IMR-90 (cell line): ENCODE measurements around the gene MRPL11. TPM values are rescaled to one million over a fixed set of nuclear protein-coding genes. Genes with fewer than 3 reads are reported as not detected.
A peak's percentile ranks its signal among the peaks of the same experiment; 100 is the strongest.

Source experiments
- ATAC-seq: fragments of 200-7000 bp; cut with Tn5 transposase; 2 replicates; pipeline ENCODE4 v1.9.1; 2020; ENCODE audit warnings: low read depth, mild to moderate bottlenecking, moderate library complexity
- BruUV-seq: library from RNA; stranded (reverse); fragments of 400-500 nt; replicated peaks from 2 replicates; lab custom pipeline; 2021; lab: Mats Ljungman, UMichigan
- CTCF ChIA-PET: fragments of 300-600 bp; formaldehyde crosslinking; extraction: SDS; loops from one replicate; lab custom pipeline; 2021; ENCODE audit warnings: antibody characterized with exemption; lab: Yijun Ruan, JAX
- POLR2A ChIA-PET: fragments of 300-600 bp; sonication (Branson Sonifier 250); formaldehyde crosslinking; loops from one replicate; lab custom pipeline; 2022; ENCODE audit warnings: antibody characterized with exemption; ENCODE audit not compliant: unreplicated experiment; lab: Charles Lee
- DNase-seq: peaks from one replicate; pipeline ENCODE4 v3.0.0; 2013
- H2AFZ ChIP-seq: replicated peaks from 2 replicates; pipeline ENCODE3; 2013; ENCODE audit warnings: low read length, mild to moderate bottlenecking; ENCODE audit not compliant: poor library complexity
- H2AK5ac ChIP-seq: 2 replicates; pipeline ENCODE4 v1.6.1; 2013; ENCODE audit warnings: low read depth, low read length, inconsistent platforms
- H2AK9ac ChIP-seq: replicated peaks from 2 replicates; pipeline ENCODE3; 2013; ENCODE audit warnings: mild to moderate bottlenecking, low read depth, low read length, moderate library complexity; ENCODE audit not compliant: poor library complexity
- H2BK120ac ChIP-seq: 2 replicates; pipeline ENCODE4 v1.6.1; 2013; ENCODE audit warnings: low read depth, low read length, inconsistent platforms
- H2BK15ac ChIP-seq: 3 replicates; pipeline ENCODE4 v1.6.1; 2013; ENCODE audit warnings: low read depth, low read length, inconsistent platforms
- H2BK20ac ChIP-seq: 2 replicates; pipeline ENCODE4 v1.6.1; 2013; ENCODE audit warnings: low read depth, mild to moderate bottlenecking, inconsistent platforms, low read length, moderate library complexity
- H2BK5ac ChIP-seq: 2 replicates; pipeline ENCODE4 v1.6.1; 2013; ENCODE audit warnings: mild to moderate bottlenecking, low read depth, low read length, inconsistent platforms; ENCODE audit not compliant: poor library complexity, severe bottlenecking
- H3K14ac ChIP-seq: replicated peaks from 2 replicates; pipeline ENCODE4 v1.6.1; 2013; ENCODE audit warnings: low read depth, low read length, inconsistent platforms
- H3K18ac ChIP-seq: 2 replicates; pipeline ENCODE4 v1.6.1; 2013; ENCODE audit warnings: low read depth, low read length, control low read depth
- H3K23ac ChIP-seq: 2 replicates; pipeline ENCODE4 v1.6.1; 2013; ENCODE audit warnings: low read depth, low read length, inconsistent platforms
- H3K27ac ChIP-seq: 2 replicates; pipeline ENCODE4 v1.5.1; 2013; ENCODE audit warnings: mild to moderate bottlenecking, control low read depth, low read length; ENCODE audit not compliant: insufficient read depth
- H3K27me3 ChIP-seq: 2 replicates; pipeline ENCODE4 v1.6.1; 2013; ENCODE audit warnings: low read length; ENCODE audit not compliant: control insufficient read depth, insufficient read depth
- H3K36me3 ChIP-seq: 2 replicates; pipeline ENCODE4 v1.6.1; 2013; ENCODE audit warnings: low read length, mixed read lengths; ENCODE audit not compliant: control insufficient read depth, insufficient read depth
- H3K4ac ChIP-seq: 2 replicates; pipeline ENCODE4 v1.6.1; 2013; ENCODE audit warnings: low read depth, low read length, inconsistent platforms
- H3K4me1 ChIP-seq: 2 replicates; pipeline ENCODE4 v1.6.1; 2013; ENCODE audit warnings: low read length, mixed read lengths; ENCODE audit not compliant: control insufficient read depth, insufficient read depth
- H3K4me2 ChIP-seq: 2 replicates; pipeline ENCODE4 v1.6.1; 2013; ENCODE audit warnings: low read depth, mild to moderate bottlenecking, control low read depth, low read length, moderate library complexity
- H3K4me3 ChIP-seq: 2 replicates; pipeline ENCODE4 v1.5.1; 2013; ENCODE audit warnings: low read depth, mild to moderate bottlenecking, control low read depth, low read length, moderate library complexity; ENCODE audit not compliant: insufficient read depth
- H3K56ac ChIP-seq: 2 replicates; pipeline ENCODE4 v1.6.1; 2013; ENCODE audit warnings: low read length, inconsistent platforms; ENCODE audit not compliant: insufficient read depth; ENCODE audit errors: extremely low read depth
- H3K79me1 ChIP-seq, 2 experiments: 2 replicates each; pipeline ENCODE4 v1.6.1; 2013; ENCODE audit warnings: low read length in 2 of 2, inconsistent platforms in 1 of 2, low read depth in 1 of 2
- H3K9ac ChIP-seq: 2 replicates; pipeline ENCODE4 v1.6.1; 2013; ENCODE audit warnings: low read depth, low read length, control low read depth
- H3K9me1 ChIP-seq: 2 replicates; pipeline ENCODE4 v1.6.1; 2013; ENCODE audit warnings: low read length, inconsistent platforms; ENCODE audit not compliant: insufficient read depth
- H3K9me3 ChIP-seq: 2 replicates; pipeline ENCODE4 v1.6.1; 2013; ENCODE audit warnings: low read length; ENCODE audit not compliant: control insufficient read depth, insufficient read depth
- H4K20me1 ChIP-seq: 2 replicates; pipeline ENCODE4 v1.6.1; 2013; ENCODE audit warnings: low read length, inconsistent platforms; ENCODE audit not compliant: insufficient read depth
- H4K5ac ChIP-seq: 2 replicates; pipeline ENCODE4 v1.6.1; 2013; ENCODE audit warnings: mild to moderate bottlenecking, low read depth, low read length, control low read depth
- H4K8ac ChIP-seq, 2 experiments: 2 replicates each; pipeline ENCODE4 v1.6.1; 2013; ENCODE audit warnings: low read depth in 2 of 2, low read length in 2 of 2, control low read depth in 1 of 2, inconsistent platforms in 1 of 2
- H4K91ac ChIP-seq: 2 replicates; pipeline ENCODE4 v1.6.1; 2013; ENCODE audit warnings: low read depth, low read length, inconsistent platforms; ENCODE audit not compliant: insufficient read depth
- BHLHE40 ChIP-seq: fragments of 150-350 bp; IDR thresholded peaks from 2 replicates; pipeline ENCODE4 v1.6.1; 2016; ENCODE audit warnings: mild to moderate bottlenecking, low read depth, low read length
- FOS ChIP-seq: fragments of 150-350 bp; IDR thresholded peaks from 2 replicates; pipeline ENCODE4 v1.6.1; 2016; ENCODE audit warnings: low read depth, low read length
- MAFK ChIP-seq: IDR thresholded peaks from 2 replicates; pipeline ENCODE4 v1.6.1; 2012; ENCODE audit warnings: low read depth, low read length, improper control_type of control experiment
- MAZ ChIP-seq: IDR thresholded peaks from 2 replicates; pipeline ENCODE4 v1.6.1; 2012; ENCODE audit warnings: low read depth, mild to moderate bottlenecking, low read length, improper control_type of control experiment, moderate library complexity, borderline replicate concordance
- MXI1 ChIP-seq: IDR thresholded peaks from 2 replicates; pipeline ENCODE4 v1.6.1; 2012; ENCODE audit warnings: low read depth, mild to moderate bottlenecking, low read length, moderate library complexity, borderline replicate concordance
- POLR2A ChIP-seq: IDR thresholded peaks from 2 replicates; pipeline ENCODE4 v1.6.1; 2012; ENCODE audit warnings: mild to moderate bottlenecking, low read depth, low read length
- RCOR1 ChIP-seq: IDR thresholded peaks from 2 replicates; pipeline ENCODE4 v1.6.1; 2012; ENCODE audit warnings: mild to moderate bottlenecking, low read length, improper control_type of control experiment; ENCODE audit not compliant: insufficient replicate concordance
- WGBS, 2 experiments: methylation state at CpG; one replicate each; pipeline versions ENCODE4 v1.1.5 to v1.1.7; 2013; ENCODE audit warnings: missing lambda C conversion rate in 2 of 2; ENCODE audit not compliant: insufficient read length in 1 of 2; ENCODE audit errors: extremely low coverage in 2 of 2; 5-methylcytosine and 5-hydroxymethylcytosine counted together
- dilution Hi-C: fragments of 300-500 bp; cut with HindIII; formaldehyde crosslinking; loops from one replicate; pipeline ENCODE4 v1.14.3; 2018; ENCODE audit warnings: low sequenced_read_pairs; ENCODE audit not compliant: unreplicated experiment
- in situ Hi-C: fragments of 300-500 bp; cut with MboI; formaldehyde crosslinking; loops from 3 replicates; pipeline ENCODE4 v1.14.3; 2019; ENCODE audit warnings: low sequenced_read_pairs, inconsistent platforms, mixed read lengths
- intact Hi-C: fragments of 100-400 bp; cut with micrococcal nuclease; formaldehyde crosslinking; loops from 2 replicates; pipeline ENCODE4 v1.10.0; 2022
- polyA plus RNA-seq, 3 experiments: library from polyadenylated mRNA; depleted of rRNA; stranded (reverse); fragments of >200 nt; gene quantifications; 2 replicates each; pipeline ENCODE4 v1.2.3, GENCODE V29; 2012; ENCODE audit warnings: low replicate concordance in 1 of 3
- total RNA-seq: library from RNA; depleted of rRNA; stranded (reverse); fragments of >200 nt; gene quantifications from 2 replicates; pipeline ENCODE4 v1.2.3, GENCODE V29; 2012
- TF ChIP-seq, protein P1 (sequence below): fragments of 150-350 bp; IDR thresholded peaks from 2 replicates; pipeline ENCODE4 v1.6.1; 2016; ENCODE audit warnings: low read depth, mild to moderate bottlenecking, low read length, moderate library complexity, borderline replicate concordance
- TF ChIP-seq, protein P2 (sequence below): fragments of 150-350 bp; IDR thresholded peaks from 2 replicates; pipeline ENCODE4 v1.6.1; 2017; ENCODE audit warnings: mild to moderate bottlenecking, antibody characterized with exemption, low read length, low read depth

The MRPL11 gene
- total and polyA plus RNA-seq, 2 of the 4 experiments (the other 2 are of a cell fraction): 45.5 to 45.6 TPM

DNA sequence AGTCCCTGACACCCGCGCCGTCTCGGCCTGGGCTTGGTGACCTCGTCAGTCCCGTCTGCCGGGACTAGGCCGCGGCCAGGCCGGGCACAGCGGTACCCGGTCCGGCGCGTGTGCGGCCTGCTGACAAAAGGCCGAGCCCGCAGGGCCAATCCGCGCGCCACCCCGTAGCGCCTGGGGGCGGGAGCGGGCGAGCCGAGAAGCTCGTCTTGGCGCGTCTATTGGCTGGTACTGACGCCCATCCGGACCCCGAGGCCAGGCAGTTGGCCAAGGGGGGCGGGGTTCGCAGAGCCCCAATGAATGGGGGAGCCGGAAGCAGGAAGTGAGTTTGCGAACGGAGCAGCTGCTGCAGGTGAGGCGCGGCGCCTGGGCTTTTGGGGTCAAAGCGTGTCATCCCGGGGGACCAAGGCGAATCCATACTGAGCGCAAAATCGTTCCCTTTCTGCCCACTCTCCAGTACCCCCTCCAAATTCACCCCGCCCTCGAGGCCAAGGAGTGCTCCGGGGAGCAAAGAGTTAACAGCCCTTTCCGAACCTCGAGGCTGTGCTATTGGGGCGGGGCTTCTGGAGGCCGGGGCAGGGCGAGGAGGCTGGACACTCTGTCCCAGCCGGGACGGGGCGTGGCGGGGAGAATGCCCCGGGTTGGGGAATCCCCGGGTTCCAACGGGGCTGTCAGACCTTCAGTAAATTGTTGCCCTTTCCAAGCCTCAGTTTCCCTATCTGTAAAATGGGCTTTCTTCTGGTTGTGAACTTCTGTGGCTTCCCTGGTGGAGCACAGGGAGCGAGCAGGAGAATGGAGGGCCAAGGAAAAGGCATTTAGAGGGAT lies 41.7 kb upstream of the MRPL11 start, which contains the start of gene DPP3:
TSS of gene DPP3 (plus strand) at position 318 of the 822 bp plus-strand sequence. CDS start 1,767 bp downstream, outside the sequence.
- peak within 1 kb of the TSS; percentile 76 for H3K23ac ChIP-seq
- H4K8ac ChIP-seq: peak within 1 kb of the TSS; percentile 46 to 99
- peak within 1 kb of the TSS; percentile 73 for H2BK120ac ChIP-seq
- H3K79me1 ChIP-seq: peaks cover 19 to 62% of the 10 kb centered on the region in 2 experiments
- ChIA-PET POLR2A (interaction anchor here (0.5 to 1.1 kb wide), 5 partner anchors 12 to 197 kb away, joined by 3 to 16 read pairs (median 3); partner anchors contain the start of genes CCDC87, PELI3 and RBM4B), CTCF (interaction anchor here (0.6 to 1.0 kb wide), 2 partner anchors 14 to 41 kb away, joined by 3 read pairs; partner anchors contain the start of genes MRPL11 and PELI3)
- H3K9me1 ChIP-seq: peaks cover 7% of the 10 kb centered on the region; the same call in 1 of the 2 replicates
- no peaks in the 10 kb centered on the region for H3K27me3 ChIP-seq
- no TSS peak for BruUV-seq
- peak; percentile 84; the same call in 1 of the 2 replicates for TF ChIP-seq MAZ
- peak; percentile 13; the same call in 1 of the 2 replicates for TF ChIP-seq FOS
- peak; percentile 81 for TF ChIP-seq MXI1
- TF ChIP-seq BHLHE40: no peak
- TF ChIP-seq POLR2A: peak; percentile 93
- TF ChIP-seq RCOR1: peak; percentile 89
- TF ChIP-seq, protein P1, sequence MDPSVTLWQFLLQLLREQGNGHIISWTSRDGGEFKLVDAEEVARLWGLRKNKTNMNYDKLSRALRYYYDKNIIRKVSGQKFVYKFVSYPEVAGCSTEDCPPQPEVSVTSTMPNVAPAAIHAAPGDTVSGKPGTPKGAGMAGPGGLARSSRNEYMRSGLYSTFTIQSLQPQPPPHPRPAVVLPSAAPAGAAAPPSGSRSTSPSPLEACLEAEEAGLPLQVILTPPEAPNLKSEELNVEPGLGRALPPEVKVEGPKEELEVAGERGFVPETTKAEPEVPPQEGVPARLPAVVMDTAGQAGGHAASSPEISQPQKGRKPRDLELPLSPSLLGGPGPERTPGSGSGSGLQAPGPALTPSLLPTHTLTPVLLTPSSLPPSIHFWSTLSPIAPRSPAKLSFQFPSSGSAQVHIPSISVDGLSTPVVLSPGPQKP: no peak
- TF ChIP-seq, protein P2, sequence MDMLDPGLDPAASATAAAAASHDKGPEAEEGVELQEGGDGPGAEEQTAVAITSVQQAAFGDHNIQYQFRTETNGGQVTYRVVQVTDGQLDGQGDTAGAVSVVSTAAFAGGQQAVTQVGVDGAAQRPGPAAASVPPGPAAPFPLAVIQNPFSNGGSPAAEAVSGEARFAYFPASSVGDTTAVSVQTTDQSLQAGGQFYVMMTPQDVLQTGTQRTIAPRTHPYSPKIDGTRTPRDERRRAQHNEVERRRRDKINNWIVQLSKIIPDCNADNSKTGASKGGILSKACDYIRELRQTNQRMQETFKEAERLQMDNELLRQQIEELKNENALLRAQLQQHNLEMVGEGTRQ: peak; percentile 62
- no peak for TF ChIP-seq MAFK
- H3K4ac ChIP-seq: peak within 1 kb of the TSS; percentile 92
- peak within 1 kb of the TSS; percentile 88 for H3K56ac ChIP-seq
- H4K91ac ChIP-seq: peak within 1 kb of the TSS; percentile 84
- peak within 1 kb of the TSS; percentile 85 for H2BK5ac ChIP-seq
- H4K20me1 ChIP-seq: peaks cover 11% of the 10 kb centered on the region; the same call in 1 of the 2 replicates
- DNase-seq (peak; percentile 95), ATAC-seq (peak; percentile 93)
- peak within 1 kb of the TSS; percentile 50 for H3K18ac ChIP-seq
- WGBS, 2 experiments: 1% methylated on average over 42 of the region's 62 CpGs; no CpG with 5 or more reads in 1 of the 2 experiments
- no peak within 1 kb of the TSS; the same call in 2 of the 3 replicates for H2BK15ac ChIP-seq
- peak within 1 kb of the TSS; percentile 100 for H3K4me2 ChIP-seq
- H2AK9ac ChIP-seq: peak within 1 kb of the TSS; percentile 90
- intact Hi-C loops (loop anchor here (1.0 to 2.0 kb wide), 2 partner anchors 42 to 72 kb away; partner anchors contain the start of gene MRPL11), dilution Hi-C loops (no loop called here), in situ Hi-C loops (no loop called here)
- H4K5ac ChIP-seq: peak within 1 kb of the TSS; percentile 73
- H2AK5ac ChIP-seq: peak within 1 kb of the TSS; percentile 91
- H3K4me3 ChIP-seq: peak within 1 kb of the TSS; percentile 82
- H3K9me3 ChIP-seq: no peaks in the 10 kb centered on the region
- H2BK20ac ChIP-seq: no peak within 1 kb of the TSS
- peak within 1 kb of the TSS; percentile 91 for H3K27ac ChIP-seq
- H3K36me3 ChIP-seq: peaks cover 3% of the 10 kb centered on the region; the same call in 1 of the 2 replicates
- H2AFZ ChIP-seq: peak within 1 kb of the TSS; percentile 97
- H3K4me1 ChIP-seq: peaks cover 8% of the 10 kb centered on the region
- peak within 1 kb of the TSS; percentile 94 for H3K14ac ChIP-seq
- peak within 1 kb of the TSS; percentile 95 for H3K9ac ChIP-seq
